Activated T-cell treated with anti-CD3 and anti-CD28 coated beads, Interleukin-2, amount 50 U/mL, for 48 hours (primary cell): Measurements from ENCODE around the gene ANKRD12.

Experiments used
- DNase-seq, 2 experiments: peaks; one replicate each; pipeline ENCODE4 v3.0.0-alpha.2; 2020

Gene ANKRD12

GRCh38 chr18:9106800-9107584 is 29.6 kb upstream of the ANKRD12 start:
- DNase-seq: no peak

DNA sequence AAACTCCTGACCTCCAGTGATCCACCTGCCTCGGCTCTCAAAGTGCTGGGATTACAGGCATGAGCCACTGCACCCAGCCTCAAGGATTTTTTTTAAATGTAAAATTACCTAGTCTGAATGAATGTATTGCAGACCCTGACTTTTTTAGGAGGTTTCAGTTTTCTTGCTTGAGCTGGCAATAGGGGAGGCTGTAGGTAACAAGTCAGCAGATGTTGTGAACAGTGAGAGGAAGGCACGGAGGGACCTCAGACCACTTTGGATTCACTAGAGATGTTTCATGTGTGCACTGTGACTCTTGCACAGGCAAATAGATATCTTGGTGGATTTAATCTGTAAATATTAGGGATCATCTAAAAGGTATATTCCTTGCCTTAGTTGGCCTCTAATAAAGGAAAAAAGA is 27.7 kb upstream of the ANKRD12 start:
- DNase-seq: no peak

DNA sequence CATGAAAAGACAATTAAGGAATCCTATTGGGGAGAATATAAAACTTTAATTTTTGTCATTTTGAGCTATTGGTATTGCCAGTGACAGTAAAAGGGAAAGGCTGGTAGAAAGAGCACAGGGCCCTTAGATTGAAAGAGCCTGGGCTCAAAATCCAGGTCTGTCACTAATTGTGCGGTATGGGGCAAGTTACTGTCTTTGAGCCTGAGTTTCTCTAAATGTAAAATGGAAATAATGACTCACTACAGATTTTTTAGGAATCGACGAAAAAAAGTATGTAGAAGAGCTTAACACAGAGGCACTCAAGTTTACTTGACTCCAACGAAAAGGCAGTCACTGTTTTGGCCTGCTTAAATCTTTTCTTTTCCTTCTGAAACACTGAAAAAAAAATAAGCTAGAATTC is 27.1 kb upstream of the ANKRD12 start:
- DNase-seq: no peak

DNA sequence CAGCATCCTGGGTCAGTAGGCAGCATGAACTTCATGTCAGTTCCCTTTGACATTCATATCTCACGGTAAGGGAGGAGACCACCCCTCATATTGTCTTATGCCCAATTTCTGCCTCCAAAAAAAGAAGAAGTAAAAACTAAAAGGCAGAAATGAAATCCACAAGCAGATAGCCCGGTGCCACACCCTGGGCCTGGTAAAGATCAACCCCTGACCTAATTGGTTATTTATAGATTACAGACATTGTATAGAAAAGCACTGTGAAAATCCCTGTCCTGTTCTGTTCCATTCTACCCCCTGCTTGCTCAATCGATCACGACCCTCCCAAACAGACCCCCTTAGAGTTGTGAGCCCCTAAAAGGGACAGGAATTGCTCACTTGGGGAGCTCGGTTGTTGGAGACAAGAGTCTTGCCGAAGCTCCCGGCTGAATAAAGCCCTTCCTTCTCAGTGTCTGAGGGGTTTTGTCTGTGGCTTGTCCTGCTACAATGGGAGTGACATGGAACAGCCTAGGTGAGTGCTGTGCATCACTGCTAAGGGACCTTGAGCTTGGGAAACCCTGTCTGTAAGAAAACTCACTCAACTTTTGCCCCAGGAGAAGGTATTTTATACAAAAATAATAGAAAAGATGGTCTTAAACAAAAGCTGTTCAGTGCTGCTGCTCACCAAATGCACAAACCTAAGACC is 23.0 kb upstream of the ANKRD12 start:
- DNase-seq: no peak

GRCh38 chr18:9115984-9116383 is 20.6 kb upstream of the ANKRD12 start:
- no peak for DNase-seq

DNA sequence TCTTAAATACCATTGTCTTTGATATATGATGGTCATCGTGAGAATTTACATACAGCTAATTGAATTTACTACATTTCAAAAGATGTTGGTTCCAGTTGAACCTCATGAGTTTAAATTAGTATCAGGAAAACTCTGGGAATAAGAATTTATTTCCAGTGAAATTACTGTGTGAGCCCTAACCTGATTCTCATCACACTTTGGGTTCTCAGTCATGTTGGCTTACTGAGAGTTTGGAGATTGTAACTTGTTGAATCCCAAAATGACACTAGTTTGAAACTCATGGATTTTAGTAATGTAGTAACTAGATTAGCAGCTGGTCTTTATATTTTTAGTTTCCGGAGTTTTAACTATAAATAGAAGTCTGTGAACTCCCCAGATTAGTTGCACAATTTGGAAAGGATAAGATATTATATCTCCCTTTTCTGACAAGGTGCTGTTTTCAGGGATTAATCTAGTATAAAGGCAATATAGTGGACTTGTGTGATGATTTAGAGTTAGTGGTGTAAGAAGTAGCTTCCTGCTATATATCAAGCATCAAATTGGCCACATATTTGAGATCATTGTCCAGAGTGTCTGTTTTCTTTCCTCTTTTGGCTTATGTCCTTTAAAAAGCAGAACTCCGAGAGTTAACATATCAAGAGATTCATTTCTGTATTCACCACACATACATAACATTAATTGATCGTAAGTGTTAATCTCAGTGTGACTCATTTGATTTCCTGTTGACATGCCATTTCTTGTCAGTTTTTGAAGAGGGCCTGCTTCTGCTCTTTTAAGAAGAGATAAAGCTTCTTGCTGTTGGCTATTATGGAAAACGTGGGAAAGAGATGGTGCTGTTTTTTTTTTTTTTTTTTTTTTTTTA is 18.4 kb upstream of the ANKRD12 start:
- no peak for DNase-seq

DNA sequence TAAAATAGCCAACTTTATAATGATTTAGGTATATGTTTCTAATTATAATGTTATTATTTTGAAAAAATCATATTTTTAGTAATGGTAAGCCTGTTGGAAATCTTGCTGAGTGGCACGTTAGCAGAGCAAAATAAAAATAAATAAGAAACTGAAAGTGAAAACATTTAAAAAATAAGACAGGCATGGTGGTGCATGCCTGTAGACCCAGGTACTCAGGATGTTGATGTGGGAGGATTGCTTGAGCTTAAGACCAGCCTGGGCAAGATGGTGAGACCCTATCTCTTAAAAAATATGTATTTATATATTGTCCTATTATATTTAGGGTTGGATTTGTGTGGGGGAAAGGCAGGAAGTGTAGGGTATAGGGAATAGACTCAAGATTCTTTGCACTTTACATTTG is 15.8 kb upstream of the ANKRD12 start:
- DNase-seq: no peak

DNA sequence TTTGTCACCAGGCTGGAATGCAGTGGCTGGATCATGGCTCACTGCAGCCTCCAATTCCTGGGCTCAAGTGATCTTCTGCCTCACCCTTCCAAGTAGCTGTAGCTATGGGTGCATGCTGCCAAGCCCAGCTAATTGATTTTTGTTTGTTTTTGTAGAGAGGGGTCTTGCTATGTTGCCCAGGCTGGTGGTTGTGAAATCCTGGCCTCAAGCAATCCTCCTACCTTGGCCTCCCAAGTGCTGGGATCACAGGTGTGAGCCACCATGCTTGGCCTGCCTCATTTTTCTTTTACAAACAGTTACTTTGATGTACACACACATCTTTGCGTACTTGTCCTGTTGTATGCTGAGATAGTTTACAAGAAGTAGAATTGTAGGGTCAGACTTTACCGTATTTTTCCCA is 13.1 kb upstream of the ANKRD12 start:
- DNase-seq: no peak

DNA sequence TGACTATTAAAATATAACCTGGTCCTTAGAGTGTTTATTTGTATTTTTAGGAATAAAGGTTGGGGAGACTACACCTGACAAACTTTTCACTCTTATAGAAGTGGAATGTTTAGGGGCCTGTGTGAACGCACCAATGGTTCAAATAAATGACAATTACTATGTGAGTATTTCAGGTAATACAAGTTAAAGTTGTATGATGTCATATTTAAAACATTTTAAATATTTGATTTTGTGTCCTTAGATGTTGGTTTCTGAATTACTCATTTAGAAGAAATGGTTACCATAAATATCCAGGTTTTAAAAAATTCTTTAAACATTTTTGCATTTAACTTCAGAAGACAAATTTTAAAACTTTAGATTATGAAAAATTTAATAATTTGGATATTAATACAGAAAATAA is 11.8 kb upstream of the ANKRD12 start:
- no peak for DNase-seq

DNA sequence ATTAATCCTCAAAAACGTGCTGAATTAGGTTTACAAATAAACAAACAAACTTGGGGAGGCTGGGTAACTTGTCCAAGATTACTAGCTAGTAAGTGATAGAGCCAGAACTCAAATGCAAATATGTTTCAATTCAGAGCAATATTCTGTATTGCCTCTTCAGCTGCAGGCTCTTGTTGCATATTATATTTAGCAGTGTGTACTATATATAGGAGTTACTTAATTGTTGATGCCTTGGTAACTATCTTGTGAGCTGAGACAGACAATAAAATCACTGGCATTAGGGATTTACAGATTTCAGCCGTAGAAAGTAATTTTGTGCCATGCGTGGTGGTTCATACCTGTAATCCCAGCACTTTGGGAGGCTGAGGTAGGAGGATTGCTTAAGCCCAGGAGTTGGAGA is 10.2 kb upstream of the ANKRD12 start:
- DNase-seq: no peak

- DNase-seq: no peak
These were observed 6.4 kb upstream of the ANKRD12 start for GRCh38 chr18:9130195-9130594.

- no peak for DNase-seq
These were observed 5.8 kb upstream of the ANKRD12 start for GRCh38 chr18:9130806-9131205.

DNA sequence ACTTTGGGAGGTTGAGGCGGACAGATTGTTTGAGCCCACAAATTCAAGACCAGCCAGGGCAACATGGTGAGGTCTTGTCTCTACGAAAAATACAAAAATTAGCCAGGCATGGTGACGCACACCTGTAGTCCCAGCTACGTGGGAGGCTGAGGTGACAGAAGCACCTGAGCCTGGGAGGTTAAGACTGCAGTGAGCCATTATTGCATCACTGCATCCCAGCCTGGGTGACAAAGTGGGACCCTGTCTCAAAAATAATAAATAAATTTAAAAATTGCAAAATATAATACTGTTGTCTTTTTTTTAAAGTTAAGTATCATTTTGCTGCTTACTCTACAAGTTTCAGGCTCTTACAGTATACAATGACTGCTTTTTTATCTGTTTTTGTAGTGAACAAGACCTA is 4.0 kb upstream of the ANKRD12 start:
- no peak for DNase-seq

DNA sequence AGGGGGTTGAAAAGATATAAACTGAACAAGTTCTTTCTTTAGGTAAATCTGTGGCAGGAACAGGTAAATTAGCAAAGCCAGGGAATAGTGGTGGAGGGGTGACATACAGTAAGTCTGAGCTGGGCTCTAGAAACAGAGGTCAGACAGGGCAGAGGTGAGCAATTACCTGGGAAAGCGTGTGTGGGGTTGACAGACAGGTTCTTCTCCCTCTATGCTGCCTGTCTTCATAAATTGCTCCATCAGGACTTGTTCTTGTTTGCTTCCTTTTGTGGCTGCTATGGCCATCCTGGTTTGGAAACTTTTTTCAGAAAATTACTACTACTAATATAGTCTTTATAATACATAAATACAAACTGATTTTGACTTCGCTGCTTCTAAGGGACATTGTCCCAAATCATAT is 3.4 kb upstream of the ANKRD12 start:
- DNase-seq: no peak

GRCh38 chr18:9135081-9135911 is 1.3 kb upstream of the ANKRD12 start:
- DNase-seq: no peak

DNA sequence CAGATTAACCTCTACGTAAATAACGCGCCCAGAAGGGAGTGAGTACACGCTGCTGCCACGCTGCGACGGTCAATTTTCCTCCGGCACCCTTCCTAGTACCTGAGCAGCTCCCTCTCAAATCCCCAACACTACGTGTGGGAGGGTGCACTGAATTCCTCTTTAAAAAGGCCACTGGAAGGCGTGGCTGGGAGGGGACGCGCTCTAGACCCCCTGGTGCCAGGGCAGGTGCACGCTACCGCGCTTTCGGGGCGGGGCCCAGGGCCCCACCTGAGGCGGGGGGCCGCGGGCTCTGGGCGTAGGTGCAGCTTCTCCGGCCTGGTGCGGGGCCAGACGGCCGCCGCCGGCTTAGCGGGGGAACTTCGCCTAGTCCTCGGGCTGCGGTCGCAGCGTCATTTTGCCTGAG is 668 bp upstream of the ANKRD12 start:
- DNase-seq: no peak

DNA sequence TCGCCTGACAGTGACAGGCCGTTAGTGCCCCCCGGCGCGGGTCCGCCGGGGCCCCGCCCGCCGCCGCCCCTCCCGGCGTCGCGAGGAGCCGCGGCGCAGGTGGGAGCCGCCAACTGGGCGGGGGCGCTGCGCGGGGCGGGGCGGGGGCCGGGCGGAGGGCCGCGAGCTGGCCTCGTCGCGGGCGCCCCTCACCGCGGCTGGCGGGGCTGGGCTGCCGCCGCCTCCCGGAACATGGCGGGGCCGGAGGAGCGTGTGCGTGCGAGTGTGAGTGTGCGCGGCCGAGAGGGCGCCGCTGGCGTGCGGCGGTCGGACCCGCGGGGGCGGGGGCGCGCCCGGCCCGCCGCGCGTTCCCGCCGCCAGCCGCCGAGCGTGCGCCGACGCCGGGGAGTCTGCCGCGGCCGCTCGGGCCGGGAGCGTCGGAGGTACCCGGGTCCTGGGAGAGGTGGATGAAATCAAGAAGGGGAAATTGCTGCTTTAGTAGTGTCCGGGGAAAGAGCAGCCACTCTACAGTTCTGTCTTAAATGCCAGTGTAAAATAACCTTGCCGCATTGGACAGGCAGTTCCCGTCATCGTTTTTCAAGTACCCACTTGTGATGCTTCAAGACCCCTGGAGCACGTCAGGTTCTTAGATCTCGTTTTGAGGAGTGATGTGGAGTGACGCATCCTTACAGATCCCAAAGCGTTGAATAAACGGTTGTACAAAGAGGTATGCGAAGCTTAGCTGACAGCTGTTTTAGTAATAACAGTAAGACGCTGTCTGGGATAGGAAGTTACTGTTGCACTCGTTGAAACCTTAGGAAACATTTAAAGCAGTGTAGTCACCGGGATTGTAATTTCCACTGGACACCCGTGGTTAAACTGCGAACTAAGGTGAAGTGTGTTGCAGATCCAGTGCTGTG is 836 bp downstream of the ANKRD12 start:
- DNase-seq: peak; percentile 70 to 79

GRCh38 chr18:9139400-9140039 is 2.9 kb downstream of the ANKRD12 start:
- DNase-seq: no peak

GRCh38 chr18:9140381-9140780 is 3.8 kb downstream of the ANKRD12 start:
- no peak for DNase-seq

DNA sequence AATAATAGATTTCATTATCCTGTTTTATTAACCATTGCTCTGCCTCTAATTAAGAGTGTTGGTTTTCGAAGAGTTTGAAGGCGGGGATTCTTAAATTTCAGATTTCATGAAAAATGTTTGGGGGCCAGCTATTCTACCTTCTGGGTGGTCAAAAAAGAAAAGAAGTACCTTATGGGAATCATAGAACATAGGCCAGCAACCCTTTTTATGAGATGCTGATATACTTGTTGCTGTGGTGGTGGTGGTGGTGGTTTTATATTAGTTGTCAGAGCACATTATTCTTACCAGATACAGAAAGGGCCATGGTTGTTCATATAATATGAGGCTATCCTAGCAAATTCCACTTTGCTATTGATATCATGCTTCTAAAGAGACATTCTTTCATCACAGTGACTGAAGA is 4.4 kb downstream of the ANKRD12 start:
- no peak for DNase-seq

GRCh38 chr18:9146224-9146623 is 9.6 kb downstream of the ANKRD12 start:
- no peak for DNase-seq
